ENCODE measurements around the gene PKD1L1.

The PKD1L1 gene

GRCh38 chr7:47787249-47788069 lies 160.8 kb downstream of the PKD1L1 start:
- no peak for DNase-seq

- no peak for DNase-seq
These were observed 161.6 kb downstream of the PKD1L1 start for GRCh38 chr7:47786557-47787248.

- DNase-seq, result no peak
These were observed 162.2 kb downstream of the PKD1L1 start for GRCh38 chr7:47785923-47786556.

GRCh38 chr7:47783456-47784223 lies 164.6 kb downstream of the PKD1L1 start:
- no peak for DNase-seq

- DNase-seq, result no peak
These were observed 165.5 kb downstream of the PKD1L1 start for GRCh38 chr7:47782792-47783191.

GRCh38 chr7:47782022-47782421 lies 166.2 kb downstream of the PKD1L1 start:
- DNase-seq, result no peak

- no peak for DNase-seq
These were observed 167.7 kb downstream of the PKD1L1 start for GRCh38 chr7:47780555-47780954.

GRCh38 chr7:47779341-47779771 lies 168.9 kb downstream of the PKD1L1 start:
- no peak for DNase-seq

GRCh38 chr7:47778153-47778661 lies 170.1 kb downstream of the PKD1L1 start:
- no peak for DNase-seq

- DNase-seq, result no peak
These were observed 170.6 kb downstream of the PKD1L1 start for GRCh38 chr7:47777531-47778152.

GRCh38 chr7:47776335-47776734 lies 171.9 kb downstream of the PKD1L1 start:
- no peak for DNase-seq

- no peak for DNase-seq
These were observed 173.0 kb downstream of the PKD1L1 start for GRCh38 chr7:47775238-47775637.

- DNase-seq, result no peak
These were observed 175.8 kb downstream of the PKD1L1 start for GRCh38 chr7:47772492-47772891.

GRCh38 chr7:47771990-47772360 lies 176.3 kb downstream of the PKD1L1 start:
- no peak for DNase-seq

- DNase-seq, result no peak
These were observed 176.8 kb downstream of the PKD1L1 start for GRCh38 chr7:47771336-47771989.

- DNase-seq, result no peak
These were observed 182.1 kb downstream of the PKD1L1 start for GRCh38 chr7:47766126-47766525.

- DNase-seq, result no peak
These were observed 182.8 kb downstream of the PKD1L1 start for GRCh38 chr7:47765373-47765979.

- no peak for DNase-seq
These were observed 183.5 kb downstream of the PKD1L1 start for GRCh38 chr7:47764746-47765145.

- peak; percentile 30 for DNase-seq
These were observed 184.9 kb downstream of the PKD1L1 start for GRCh38 chr7:47763063-47763974.

GRCh38 chr7:47762746-47763062 lies 185.6 kb downstream of the PKD1L1 start:
- DNase-seq, result no peak

All from NCI-H524 treated with DMSO at 0.1 percent for 48 hours (cell line).